ENCODE results near the gene EIF1AD. TPM values are rescaled to one million over a fixed set of nuclear protein-coding genes. Genes with fewer than 3 reads are reported as not detected.

Gene EIF1AD
- total RNA-seq, 4 donors from 2014 or later, result 24.6 to 58.2 (median 28.8) TPM

- ATAC-seq (ENCODE audit: low FRiP score) (no peak), DNase-seq (ENCODE audit: low spot score) (no peak)
- no peak for TF ChIP-seq CTCF (IDR thresholded peaks at IDR 0.05)
These were observed 18.8 kb upstream of the EIF1AD start for GRCh38 chr11:66020618-66021357.

GRCh38 chr11:66020212-66020611 lies 18.3 kb upstream of the EIF1AD start:
- no peak for ATAC-seq (ENCODE audit: low FRiP score)
- no peak for DNase-seq (ENCODE audit: low spot score)
- no peak for TF ChIP-seq CTCF (IDR thresholded peaks at IDR 0.05)

- no peak for TF ChIP-seq CTCF (IDR thresholded peaks at IDR 0.05)
- ATAC-seq (ENCODE audit: low FRiP score) (no peak), DNase-seq (ENCODE audit: low spot score) (no peak)
These were observed 15.4 kb upstream of the EIF1AD start for GRCh38 chr11:66017321-66017720.

GRCh38 chr11:66016793-66017177 lies 14.8 kb upstream of the EIF1AD start:
- DNase-seq (ENCODE audit: low spot score), result no peak
- no peak for TF ChIP-seq CTCF (IDR thresholded peaks at IDR 0.05)
- ATAC-seq (ENCODE audit: low FRiP score), result no peak

GRCh38 chr11:66015936-66016792 lies 14.2 kb upstream of the EIF1AD start:
- DNase-seq (ENCODE audit: low spot score) (no peak), ATAC-seq (ENCODE audit: low FRiP score) (no peak)
- no peak for TF ChIP-seq CTCF (IDR thresholded peaks at IDR 0.05)

GRCh38 chr11:66015454-66015881 lies 13.5 kb upstream of the EIF1AD start:
- DNase-seq (ENCODE audit: low spot score) (no peak), ATAC-seq (ENCODE audit: low FRiP score) (no peak)
- TF ChIP-seq CTCF (IDR thresholded peaks at IDR 0.05), result no peak

All from omental fat pad (tissue), 4 donors.